ENCODE data around the gene CFAP61.

The CFAP61 gene

GRCh38 chr20:20134941-20135575 lies 82.7 kb downstream of the CFAP61 start:
- in situ Hi-C loops (cut with HindIII; ENCODE audit: low pct_unique_long_range_greater_than_20kb, low sequenced_read_pairs): no loop called here
- no peak for DNase-seq (ENCODE audit: low read depth in 1 of 2, low spot score in 1 of 2)
- no peak for TF ChIP-seq JUND (IDR thresholded peaks at IDR 0.05; ENCODE audit: low read depth)

- DNase-seq (ENCODE audit: low read depth in 1 of 2, low spot score in 1 of 2): no peak
- TF ChIP-seq JUND (IDR thresholded peaks at IDR 0.05; ENCODE audit: low read depth): no peak
- in situ Hi-C loops (cut with HindIII; ENCODE audit: low pct_unique_long_range_greater_than_20kb, low sequenced_read_pairs): no loop called here
These were observed 84.0 kb downstream of the CFAP61 start for GRCh38 chr20:20136313-20136712.

GRCh38 chr20:20137851-20138250 lies 85.5 kb downstream of the CFAP61 start:
- no peak for TF ChIP-seq JUND (IDR thresholded peaks at IDR 0.05; ENCODE audit: low read depth)
- in situ Hi-C loops (cut with HindIII; ENCODE audit: low pct_unique_long_range_greater_than_20kb, low sequenced_read_pairs): no loop called here
- no peak for DNase-seq (ENCODE audit: low read depth in 1 of 2, low spot score in 1 of 2)

GRCh38 chr20:20138301-20139064 lies 86.2 kb downstream of the CFAP61 start:
- no peak for TF ChIP-seq JUND (IDR thresholded peaks at IDR 0.05; ENCODE audit: low read depth)
- in situ Hi-C loops (cut with HindIII; ENCODE audit: low pct_unique_long_range_greater_than_20kb, low sequenced_read_pairs): no loop called here
- no peak for DNase-seq (ENCODE audit: low read depth in 1 of 2, low spot score in 1 of 2)

- no peak for TF ChIP-seq JUND (IDR thresholded peaks at IDR 0.05; ENCODE audit: low read depth)
These were observed 87.1 kb downstream of the CFAP61 start for GRCh38 chr20:20139403-20139802.

GRCh38 chr20:20143165-20143564 lies 90.8 kb downstream of the CFAP61 start:
- in situ Hi-C loops (cut with HindIII; ENCODE audit: low pct_unique_long_range_greater_than_20kb, low sequenced_read_pairs): no loop called here
- no peak for TF ChIP-seq JUND (IDR thresholded peaks at IDR 0.05; ENCODE audit: low read depth)
- no peak for DNase-seq (ENCODE audit: low read depth in 1 of 2, low spot score in 1 of 2)

More at GRCh38 chr20:20139403-20139802, 87.1 kb downstream of the CFAP61 start:
- in situ Hi-C loops (cut with HindIII; ENCODE audit: low pct_unique_long_range_greater_than_20kb, low sequenced_read_pairs): no loop called here
- DNase-seq (ENCODE audit: low read depth in 1 of 2, low spot score in 1 of 2): no peak

GRCh38 chr20:20143646-20144045 lies 91.3 kb downstream of the CFAP61 start:
- DNase-seq (ENCODE audit: low read depth in 1 of 2, low spot score in 1 of 2): no peak
- no peak for TF ChIP-seq JUND (IDR thresholded peaks at IDR 0.05; ENCODE audit: low read depth)
- in situ Hi-C loops (cut with HindIII; ENCODE audit: low pct_unique_long_range_greater_than_20kb, low sequenced_read_pairs): no loop called here

GRCh38 chr20:20148779-20149178 lies 96.4 kb downstream of the CFAP61 start:
- no peak for DNase-seq (ENCODE audit: low read depth in 1 of 2, low spot score in 1 of 2)
- in situ Hi-C loops (cut with HindIII; ENCODE audit: low pct_unique_long_range_greater_than_20kb, low sequenced_read_pairs): no loop called here
- no peak for TF ChIP-seq JUND (IDR thresholded peaks at IDR 0.05; ENCODE audit: low read depth)

GRCh38 chr20:20150241-20150640 lies 97.9 kb downstream of the CFAP61 start:
- in situ Hi-C loops (cut with HindIII; ENCODE audit: low pct_unique_long_range_greater_than_20kb, low sequenced_read_pairs): no loop called here
- DNase-seq (ENCODE audit: low read depth in 1 of 2, low spot score in 1 of 2): no peak
- no peak for TF ChIP-seq JUND (IDR thresholded peaks at IDR 0.05; ENCODE audit: low read depth)

- TF ChIP-seq JUND (IDR thresholded peaks at IDR 0.05; ENCODE audit: low read depth): no peak
- no peak for DNase-seq (ENCODE audit: low read depth in 1 of 2, low spot score in 1 of 2)
- in situ Hi-C loops (cut with HindIII; ENCODE audit: low pct_unique_long_range_greater_than_20kb, low sequenced_read_pairs): no loop called here
These were observed 108.2 kb downstream of the CFAP61 start for GRCh38 chr20:20160520-20160919.

- in situ Hi-C loops (cut with HindIII; ENCODE audit: low pct_unique_long_range_greater_than_20kb, low sequenced_read_pairs): no loop called here
These were observed 109.3 kb downstream of the CFAP61 start for GRCh38 chr20:20161611-20162010.

GRCh38 chr20:20167698-20168097 lies 115.4 kb downstream of the CFAP61 start:
- no peak for TF ChIP-seq JUND (IDR thresholded peaks at IDR 0.05; ENCODE audit: low read depth)

More at GRCh38 chr20:20161611-20162010, 109.3 kb downstream of the CFAP61 start:
- no peak for TF ChIP-seq JUND (IDR thresholded peaks at IDR 0.05; ENCODE audit: low read depth)
- no peak for DNase-seq (ENCODE audit: low read depth in 1 of 2, low spot score in 1 of 2)

GRCh38 chr20:20173254-20173653 lies 120.9 kb downstream of the CFAP61 start:
- TF ChIP-seq JUND (IDR thresholded peaks at IDR 0.05; ENCODE audit: low read depth): no peak
- in situ Hi-C loops (cut with HindIII; ENCODE audit: low pct_unique_long_range_greater_than_20kb, low sequenced_read_pairs): no loop called here
- no peak for DNase-seq (ENCODE audit: low read depth in 1 of 2, low spot score in 1 of 2)

More at GRCh38 chr20:20167698-20168097, 115.4 kb downstream of the CFAP61 start:
- DNase-seq (ENCODE audit: low read depth in 1 of 2, low spot score in 1 of 2): no peak
- in situ Hi-C loops (cut with HindIII; ENCODE audit: low pct_unique_long_range_greater_than_20kb, low sequenced_read_pairs): no loop called here

Measured in T47D (cell line).